GM21619 (cell line): ENCODE measurements around the gene BBX.

Source experiments
- ATAC-seq: cut with Tn5 transposase; IDR thresholded peaks from one replicate; pipeline ENCODE4 v1.9.1; 2021; ENCODE audit not compliant: unreplicated experiment

BBX gene

DNA sequence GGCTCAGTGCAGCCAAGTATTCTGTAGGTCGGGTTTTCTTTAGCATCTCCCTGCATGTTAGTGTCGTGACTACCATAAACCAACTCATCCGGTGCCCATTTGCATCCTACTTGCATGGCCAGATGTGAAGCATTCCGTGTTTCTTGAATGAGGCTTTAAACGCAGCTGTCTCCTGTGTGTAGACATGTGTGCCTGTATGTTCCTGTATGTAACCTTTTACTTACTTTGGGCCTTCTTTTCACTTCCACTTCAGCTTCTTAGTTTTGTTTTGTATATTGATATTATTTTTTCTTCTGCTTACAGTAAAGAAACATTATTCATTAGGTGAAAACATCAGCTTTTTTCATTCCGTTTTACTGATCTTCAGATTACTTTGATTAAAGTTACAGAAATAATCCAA lies 267.9 kb downstream of the BBX start:
- ATAC-seq, result no peak

GRCh38 chr3:107791027-107791426 lies 268.3 kb downstream of the BBX start:
- ATAC-seq, result no peak

- no peak for ATAC-seq
These were observed 268.7 kb downstream of the BBX start for GRCh38 chr3:107791450-107791849.

GRCh38 chr3:107794664-107795443 lies 272.1 kb downstream of the BBX start:
- ATAC-seq, result no peak

DNA sequence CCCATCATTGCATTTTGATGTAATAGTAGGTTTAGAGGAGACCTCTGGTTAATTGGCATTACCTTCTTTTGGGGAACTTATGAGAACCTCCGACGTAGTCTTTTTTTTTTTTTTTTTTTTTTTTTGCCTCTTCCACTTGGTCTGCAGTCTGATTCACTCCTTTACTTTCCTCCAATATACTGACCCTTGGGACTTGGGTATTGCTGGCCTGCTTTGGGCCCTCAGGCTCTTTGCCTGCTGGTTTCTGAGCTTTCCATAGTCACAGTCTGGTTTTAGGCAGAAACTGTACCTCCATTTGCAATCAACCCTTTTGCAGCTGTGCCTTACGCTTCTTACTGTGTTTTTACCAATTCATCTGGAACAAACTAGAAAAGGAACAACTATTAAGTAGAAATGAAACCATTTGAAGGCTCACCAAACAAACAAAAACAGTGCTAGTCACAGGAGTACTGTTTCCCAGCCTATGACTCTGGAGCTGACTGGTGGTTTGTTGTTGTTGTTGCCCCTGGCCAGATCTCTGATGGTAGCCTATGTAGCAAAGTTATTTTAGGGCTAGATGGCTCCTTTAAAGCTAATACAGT lies 272.8 kb downstream of the BBX start:
- ATAC-seq, result no peak

DNA sequence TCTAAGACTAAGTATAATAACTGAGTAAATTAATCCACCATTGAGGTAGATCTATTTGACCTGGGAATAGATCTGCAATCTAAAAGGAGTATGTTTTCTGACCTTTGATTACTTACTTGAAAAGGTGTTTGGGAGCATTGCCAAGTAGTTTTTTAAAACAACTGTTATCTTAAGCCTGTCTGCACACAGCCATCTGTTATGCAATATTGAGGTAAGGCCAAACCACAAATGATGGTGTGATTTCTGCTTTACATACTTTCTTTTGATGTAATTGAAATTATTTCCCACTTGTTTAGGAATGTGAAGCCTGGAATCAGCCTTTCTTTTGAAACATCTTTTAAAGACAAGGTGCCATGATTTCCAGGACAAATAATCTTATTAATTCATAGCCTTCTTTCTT lies 274.0 kb downstream of the BBX start:
- no peak for ATAC-seq

DNA sequence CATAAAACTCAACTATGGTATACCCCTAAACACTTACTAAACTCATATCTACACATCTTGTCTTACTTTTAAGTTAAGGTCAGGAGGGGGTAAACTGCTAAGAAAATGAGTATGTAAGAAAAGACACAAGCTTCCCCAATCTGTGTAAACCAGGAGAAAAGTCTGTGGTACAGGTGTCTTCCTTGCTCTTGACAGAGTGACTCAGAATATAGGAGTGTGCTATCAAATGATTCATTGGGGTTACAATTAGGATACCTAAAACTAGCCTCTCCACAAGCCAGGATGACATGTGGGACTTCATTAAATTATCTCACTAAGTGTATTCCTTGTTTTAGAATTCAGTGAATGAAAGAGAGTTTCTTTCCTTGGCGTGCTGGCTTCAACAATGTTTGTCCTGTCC lies 274.8 kb downstream of the BBX start:
- ATAC-seq, result no peak

DNA sequence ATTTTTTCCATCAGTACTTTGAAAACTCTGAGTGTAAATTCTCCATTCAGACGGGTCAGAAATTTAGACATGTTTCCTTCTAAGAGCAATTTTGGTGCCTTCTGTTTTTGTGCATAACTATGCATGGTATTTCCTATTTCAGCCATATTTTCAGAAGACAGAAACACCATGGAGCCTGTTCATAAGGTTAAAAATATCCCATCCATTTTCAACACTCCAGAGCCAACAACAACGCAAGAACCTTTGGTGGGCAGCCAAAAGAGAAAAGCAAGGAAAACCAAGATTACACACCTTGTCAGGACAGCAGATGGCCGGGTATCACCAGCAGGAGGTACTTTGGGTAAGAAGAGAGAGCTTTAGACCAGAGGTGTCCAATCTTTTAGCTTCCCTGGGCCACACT lies 275.6 kb downstream of the BBX start:
- no peak for ATAC-seq

GRCh38 chr3:107800710-107801109 lies 277.9 kb downstream of the BBX start:
- ATAC-seq, result no peak

GRCh38 chr3:107803170-107803569 lies 280.4 kb downstream of the BBX start:
- no peak for ATAC-seq

- ATAC-seq, result no peak
These were observed 283.3 kb downstream of the BBX start for GRCh38 chr3:107806021-107806420.

GRCh38 chr3:107806536-107806935 lies 283.8 kb downstream of the BBX start:
- no peak for ATAC-seq

GRCh38 chr3:107810171-107811071 lies 287.7 kb downstream of the BBX start:
- ATAC-seq, result no peak

DNA sequence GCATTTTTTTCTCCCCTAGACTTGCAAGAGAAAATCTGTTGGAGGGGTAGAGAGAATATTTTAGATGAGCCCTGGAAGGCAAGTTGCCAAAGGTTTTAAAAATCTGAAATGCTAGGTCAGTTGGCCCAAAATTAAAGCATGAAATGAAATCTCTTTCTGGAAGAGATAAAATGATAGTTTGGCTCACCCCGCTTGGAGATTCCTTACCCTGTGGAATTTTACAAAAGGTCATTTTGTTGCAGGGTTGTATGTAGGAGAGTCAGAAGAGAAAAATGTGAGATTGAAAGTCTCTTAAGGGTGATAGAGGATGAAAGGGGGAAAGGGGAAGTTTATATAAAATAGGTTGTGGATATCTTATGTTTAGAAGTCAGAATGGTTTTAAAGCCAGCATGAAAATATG lies 290.3 kb downstream of the BBX start:
- no peak for ATAC-seq

DNA sequence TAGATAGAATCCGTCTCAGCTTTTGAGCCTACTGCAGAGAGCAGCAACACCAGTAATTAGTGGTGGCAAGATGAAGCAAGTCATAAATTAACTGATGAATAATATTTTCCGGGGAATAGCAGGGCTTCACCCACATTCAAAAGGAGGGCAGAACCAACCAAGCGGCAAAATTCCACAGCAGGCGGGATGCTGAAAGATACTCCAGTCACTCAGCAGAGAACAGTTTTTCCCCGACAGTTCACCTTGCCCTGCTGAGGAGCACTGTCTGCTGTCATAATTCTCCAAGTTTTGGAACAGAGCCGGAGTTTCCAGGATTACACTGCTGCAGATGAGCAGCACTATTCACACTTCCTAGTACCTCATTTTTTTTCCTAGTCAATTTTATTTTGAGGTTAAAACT lies 293.3 kb downstream of the BBX start:
- no peak for ATAC-seq

DNA sequence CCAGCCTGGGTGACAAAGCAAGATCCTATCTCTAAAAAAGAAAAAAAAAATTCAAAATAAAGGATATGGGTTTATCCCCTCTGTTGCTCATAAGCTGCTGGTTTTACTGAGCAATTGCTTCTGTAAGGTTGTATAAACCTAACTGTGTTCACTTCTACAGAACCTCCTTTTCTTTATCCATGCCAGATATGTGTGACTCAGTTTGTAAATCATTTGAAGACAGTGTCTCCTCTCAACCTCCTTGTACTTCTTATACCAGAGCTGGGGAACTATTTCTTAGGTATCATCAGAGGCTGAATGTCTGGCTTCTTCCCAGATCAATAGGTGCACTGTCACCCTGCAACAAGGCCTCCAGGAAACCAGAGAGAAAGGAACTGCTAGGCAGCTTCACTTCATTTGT lies 294.3 kb downstream of the BBX start:
- no peak for ATAC-seq

GRCh38 chr3:107818025-107818424 lies 295.3 kb downstream of the BBX start:
- no peak for ATAC-seq

DNA sequence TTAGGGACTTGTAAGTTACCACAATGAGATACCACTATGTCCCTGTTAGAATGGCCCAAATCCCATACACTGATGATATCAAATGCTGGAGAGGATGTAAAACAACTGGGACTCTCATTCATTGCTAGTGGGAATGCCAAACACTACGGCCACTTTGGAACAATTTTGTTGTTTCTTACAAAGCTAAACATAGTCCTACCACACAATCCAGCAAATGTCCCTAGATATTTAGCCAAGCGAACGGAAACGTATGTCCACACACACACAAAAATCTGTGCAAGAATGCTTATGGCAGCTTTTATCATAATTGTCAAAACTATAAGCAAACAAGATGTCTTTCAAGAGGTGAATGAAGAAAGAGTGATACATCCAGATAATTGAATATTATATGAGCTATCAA lies 296.9 kb downstream of the BBX start:
- ATAC-seq, result no peak

DNA sequence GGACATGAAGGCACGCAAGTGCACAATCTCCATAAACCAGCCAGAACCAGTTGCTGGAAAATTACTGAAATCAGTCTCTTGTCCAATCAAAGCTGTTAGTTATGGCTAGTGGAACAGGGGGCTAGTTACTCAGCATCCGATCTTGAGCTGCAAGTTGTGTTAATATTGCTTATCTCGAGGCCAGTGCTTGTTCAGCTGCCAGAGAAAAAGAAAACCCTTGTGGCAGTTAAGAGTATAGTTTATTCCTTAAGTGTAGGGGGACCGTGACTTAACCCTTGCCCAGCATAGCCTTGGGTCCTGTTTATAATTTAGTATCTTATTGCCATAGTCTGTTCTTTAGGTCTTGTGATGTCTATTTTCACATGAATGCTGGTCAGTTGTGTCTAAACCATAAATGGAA lies 299.5 kb downstream of the BBX start:
- no peak for ATAC-seq

DNA sequence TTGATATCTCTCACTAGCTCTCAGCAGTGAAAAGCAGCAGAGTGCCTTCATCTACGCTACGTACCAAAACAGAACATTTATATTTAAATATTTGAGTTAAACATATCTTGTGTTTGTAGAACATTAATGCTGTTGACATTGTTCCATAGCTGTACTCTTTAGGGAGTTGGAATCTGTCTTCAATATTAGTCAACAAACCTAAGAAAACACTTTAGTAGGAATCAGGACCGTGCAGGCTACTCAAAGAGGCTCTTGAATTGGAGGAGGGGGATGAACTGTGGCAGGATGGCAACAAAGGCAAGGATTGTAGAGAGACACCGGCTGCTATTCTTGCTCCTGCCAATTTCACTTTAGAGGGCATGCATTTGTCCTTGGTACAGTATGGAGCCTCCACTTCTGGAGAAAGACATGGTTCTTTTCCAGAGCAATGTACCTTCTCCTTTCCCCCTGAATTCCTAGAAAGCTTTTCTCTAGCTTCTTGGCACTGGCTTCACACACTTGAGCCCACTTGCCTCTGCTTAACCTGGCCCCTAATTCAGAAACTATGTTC lies 302.1 kb downstream of the BBX start:
- ATAC-seq, result no peak

- ATAC-seq, result no peak
These were observed 302.8 kb downstream of the BBX start for GRCh38 chr3:107825556-107825955.

DNA sequence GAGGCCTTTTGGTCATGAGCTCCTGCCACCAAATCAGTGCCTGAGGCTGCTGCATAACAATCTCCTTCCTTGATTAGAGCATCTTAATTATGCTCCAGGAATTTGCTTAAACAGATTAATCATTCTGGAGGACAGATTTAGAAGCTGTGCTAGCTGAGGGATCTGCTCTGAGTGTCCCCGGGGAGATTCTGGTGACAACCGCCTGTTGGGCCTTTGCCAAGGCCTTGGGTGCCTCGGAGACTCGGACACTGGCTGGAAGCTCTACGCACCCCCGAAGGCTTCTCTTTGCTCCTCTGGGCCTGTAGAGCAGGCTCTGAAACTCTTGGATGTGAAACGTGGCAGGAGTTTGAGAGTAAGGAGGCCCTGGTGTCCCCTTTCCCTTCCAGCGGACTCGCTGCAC lies 304.0 kb downstream of the BBX start:
- ATAC-seq, result no peak
